Sigmoid colon (tissue), 4 donors: ENCODE data around the gene SCAP.

Source experiments
- CTCF ChIP-seq, 4 experiments: fragments of 450-650 bp in 3 of 4; fragments of 200-600 bp in 1 of 4; IDR thresholded peaks; one replicate each; pipeline ENCODE4 v1.5.1; 2016 to 2019; ENCODE audit warnings: antibody characterized with exemption in 4 of 4, mild to moderate bottlenecking in 3 of 4, moderate library complexity in 2 of 4
- EP300 ChIP-seq, 4 donors: sonication (generic); formaldehyde crosslinking; IDR thresholded peaks; one replicate each; pipeline ENCODE4 v1.6.1; 2017; ENCODE audit warnings: antibody characterized with exemption in 4 of 4
- POLR2A ChIP-seq, 2 donors: fragments of 450-650 bp; IDR thresholded peaks; one replicate each; pipeline ENCODE4 v1.6.1; 2016; ENCODE audit warnings: antibody characterized with exemption in 2 of 2, mild to moderate bottlenecking in 2 of 2, moderate library complexity in 2 of 2
- POLR2AphosphoS5 ChIP-seq, 4 donors: sonication (generic); formaldehyde crosslinking; IDR thresholded peaks; one replicate each; pipeline ENCODE4 v1.6.1; 2017; ENCODE audit warnings: antibody characterized with exemption in 4 of 4

GRCh38 chr3:47411696-47412452 is 63.9 kb downstream of the SCAP start:
- TF ChIP-seq CTCF (IDR thresholded peaks at IDR 0.05): no peak
- no peak for TF ChIP-seq EP300 (IDR thresholded peaks at IDR 0.05)
- no peak for TF ChIP-seq POLR2A (IDR thresholded peaks at IDR 0.05)
- no peak for TF ChIP-seq POLR2AphosphoS5 (IDR thresholded peaks at IDR 0.05)
